PFSK-1 (cell line): ENCODE results near the gene ZFAND2A.

ENCODE experiments used
- FOXP2 ChIP-seq: optimal IDR thresholded peaks from 2 replicates; pipeline ENCODE3; 2011; ENCODE audit warnings: borderline replicate concordance, control low read depth, inconsistent platforms; ENCODE audit not compliant: insufficient read depth; ENCODE audit errors: extremely low read length, extremely low read depth
- POLR2AphosphoS5 ChIP-seq: IDR thresholded peaks from 2 replicates; pipeline ENCODE4 v1.6.1; 2012; ENCODE audit warnings: low read depth, mild to moderate bottlenecking, control low read depth, low read length, moderate library complexity
- REST ChIP-seq, 2 experiments: IDR thresholded peaks; 2 replicates each; pipeline versions ENCODE4 v1.6.1 to v1.8.0; 2011 to 2012; ENCODE audit warnings: low read depth in 2 of 2, low read length in 2 of 2, control low read depth in 1 of 2, inconsistent platforms in 1 of 2, mild to moderate bottlenecking in 1 of 2, moderate library complexity in 1 of 2; ENCODE audit not compliant: insufficient read depth in 1 of 2
- SIN3A ChIP-seq: IDR thresholded peaks from 2 replicates; pipeline ENCODE4 v1.6.1; 2012; ENCODE audit warnings: mild to moderate bottlenecking, low read length, moderate library complexity, borderline replicate concordance; ENCODE audit not compliant: insufficient read depth
- TAF1 ChIP-seq: IDR thresholded peaks from 2 replicates; pipeline ENCODE4 v1.6.1; 2012; ENCODE audit warnings: low read length, control low read depth, borderline replicate concordance; ENCODE audit not compliant: insufficient read depth

Gene ZFAND2A

GRCh38 chr7:1117321-1117928, 42.6 kb downstream of the ZFAND2A start:
- TF ChIP-seq POLR2AphosphoS5 (no peak), FOXP2 (no peak), SIN3A (no peak), REST (IDR thresholded peaks at IDR 0.05; ENCODE audit: insufficient read depth in 1 of 2, low read depth in 2 of 2, low read length in 2 of 2) (no peak), TAF1 (no peak)

DNA sequence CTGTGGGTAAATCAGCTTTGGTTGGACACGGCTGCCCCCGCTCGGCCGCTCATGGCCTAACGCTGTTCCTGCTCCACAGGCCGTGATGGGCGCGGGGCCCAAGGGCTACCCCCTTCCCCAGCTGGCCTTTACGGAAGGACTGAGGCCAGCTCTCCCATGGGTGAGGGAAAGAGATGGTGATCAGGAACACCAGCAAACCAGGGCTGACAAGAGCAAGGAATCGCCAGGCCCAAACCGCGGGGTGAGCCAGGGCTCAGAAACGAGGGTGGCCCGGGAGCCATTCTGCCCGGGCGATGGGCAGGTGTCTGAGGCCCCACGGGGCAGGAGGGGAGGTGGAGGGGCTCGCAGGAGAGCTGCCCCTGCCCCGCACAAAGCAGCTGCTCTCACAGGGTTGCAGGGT, 45.5 kb downstream of the ZFAND2A start:
- no peak for TF ChIP-seq REST (IDR thresholded peaks at IDR 0.05; ENCODE audit: insufficient read depth in 1 of 2, low read depth in 2 of 2, low read length in 2 of 2)
- no peak for TF ChIP-seq SIN3A
- TF ChIP-seq FOXP2, result no peak
- no peak for TF ChIP-seq POLR2AphosphoS5
- TF ChIP-seq TAF1, result no peak

- TF ChIP-seq SIN3A (no peak), REST (IDR thresholded peaks at IDR 0.05; ENCODE audit: insufficient read depth in 1 of 2, low read depth in 2 of 2, low read length in 2 of 2) (no peak), POLR2AphosphoS5 (no peak)
These were observed 45.9 kb downstream of the ZFAND2A start for GRCh38 chr7:1114088-1114487.

DNA sequence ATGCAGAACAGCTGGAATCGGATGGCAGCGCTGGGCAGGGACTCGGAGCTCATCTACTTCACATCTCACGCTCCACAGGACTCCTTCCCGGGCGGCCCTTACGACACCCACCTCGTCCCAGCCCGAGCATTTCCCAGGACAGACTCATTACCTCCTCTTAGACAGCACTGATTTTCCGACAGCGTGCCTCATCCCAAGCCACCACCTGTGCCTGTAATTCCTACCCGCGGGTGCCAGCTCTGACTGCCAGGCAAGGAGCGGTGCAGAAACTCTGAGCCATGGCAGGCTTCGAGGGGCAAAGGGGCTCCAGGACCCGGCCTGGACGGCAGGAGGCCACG, 46.5 kb downstream of the ZFAND2A start:
- TF ChIP-seq POLR2AphosphoS5 (no peak), FOXP2 (no peak), REST (IDR thresholded peaks at IDR 0.05; ENCODE audit: insufficient read depth in 1 of 2, low read depth in 2 of 2, low read length in 2 of 2) (no peak), SIN3A (no peak), TAF1 (no peak)
